Measurements from ENCODE around the gene SMIM44. TPM values are rescaled to one million over a fixed set of nuclear protein-coding genes. Genes with fewer than 3 reads are reported as not detected.
A peak's percentile ranks its signal among the peaks of the same experiment; 100 is the strongest.

Gene SMIM44
- total RNA-seq, 1 donor from 2014 or later = not detected

DNA sequence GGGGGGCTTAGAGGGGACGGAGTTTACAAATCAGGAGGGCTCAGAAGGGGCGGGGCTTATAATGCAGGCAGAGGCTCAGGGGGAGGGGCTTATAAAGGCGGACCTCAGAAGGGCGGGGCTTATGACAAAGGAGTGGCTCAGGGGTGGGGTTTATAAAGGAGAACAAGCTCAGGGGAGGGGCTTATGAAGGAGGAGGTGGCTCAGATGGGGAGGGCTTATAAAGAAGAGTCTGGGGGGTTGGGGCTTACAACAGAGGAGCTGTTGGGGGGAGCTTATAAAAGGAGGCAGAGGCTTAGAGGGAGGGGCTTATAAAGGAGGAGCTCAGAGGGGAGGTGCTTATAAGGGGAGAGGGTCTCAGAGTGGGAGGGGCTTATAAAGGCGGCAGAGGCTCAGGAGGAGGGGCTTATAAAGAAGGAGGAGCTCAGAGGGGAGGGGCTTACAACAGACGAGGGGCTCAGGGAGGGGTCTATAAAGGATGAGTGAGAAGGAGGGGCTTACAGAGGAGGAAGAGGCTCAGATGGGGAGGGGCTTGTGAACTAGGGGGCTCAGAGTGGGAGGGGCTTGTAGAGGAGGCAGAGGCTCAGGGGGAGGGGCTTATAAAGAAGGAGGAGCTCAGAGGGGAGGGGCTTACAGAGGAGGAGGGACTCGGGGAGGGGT, 3.9 kb downstream of the SMIM44 start:
- no peak for DNase-seq (ENCODE audit: low spot score)
- no peak for ATAC-seq

DNA sequence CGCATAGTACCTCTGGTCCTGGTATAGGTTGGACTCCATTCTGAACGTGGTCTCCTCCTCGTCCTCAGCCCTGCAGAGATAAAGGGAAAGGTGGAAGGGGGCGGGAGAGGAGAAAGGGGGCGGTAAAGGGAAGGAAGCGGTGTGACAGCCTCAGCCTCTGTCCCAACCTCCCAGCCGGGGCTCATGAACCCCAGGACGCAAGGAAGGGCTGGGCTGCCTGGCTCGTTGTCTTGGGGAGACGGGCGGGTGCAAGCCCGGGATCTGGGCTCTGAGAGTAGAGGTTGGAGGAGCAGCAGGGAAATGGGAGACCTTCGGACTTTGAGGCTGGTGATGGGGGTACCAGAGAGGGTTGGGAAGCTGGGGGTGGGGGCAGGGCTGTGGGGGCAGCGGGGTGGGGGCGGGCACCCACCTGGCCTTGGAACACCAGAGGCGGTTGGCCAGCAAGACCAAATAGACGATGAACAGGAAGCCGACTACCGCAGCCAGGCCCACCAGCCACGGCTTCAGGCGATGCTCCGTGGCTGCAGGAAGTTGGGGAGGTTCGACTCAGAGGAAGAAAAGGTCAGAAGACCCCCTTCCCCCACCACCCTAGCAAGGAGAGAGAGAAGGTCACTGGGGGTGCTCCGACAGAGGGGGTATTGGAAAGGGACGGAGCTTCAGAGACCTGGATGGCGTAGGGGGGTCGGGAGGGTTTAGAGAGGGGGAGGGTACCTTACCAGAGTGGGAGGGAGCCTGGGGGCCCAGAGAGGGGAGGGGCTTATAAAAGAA, 4.6 kb downstream of the SMIM44 start:
- ATAC-seq (no peak), DNase-seq (ENCODE audit: low spot score) (no peak)

DNA sequence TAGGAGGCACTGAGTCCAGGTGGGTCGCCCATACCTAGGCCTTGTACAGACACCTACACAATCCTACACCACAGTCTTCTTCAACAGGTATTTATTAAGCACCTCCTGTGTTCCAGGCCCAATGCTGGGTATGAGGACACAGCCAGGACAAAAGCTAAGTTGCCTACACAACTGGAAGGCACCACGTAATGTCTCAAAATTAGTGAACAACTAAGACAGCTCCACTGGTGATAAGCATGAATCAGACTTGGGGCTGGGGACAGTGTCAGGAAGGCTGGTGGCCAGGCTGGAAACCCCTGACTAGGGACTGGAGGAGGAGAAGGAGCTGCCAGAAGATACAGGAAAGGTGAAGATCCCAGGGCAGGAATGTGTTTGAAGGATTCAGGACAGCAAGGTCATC, 5.3 kb downstream of the SMIM44 start:
- DNase-seq (ENCODE audit: low spot score) (no peak), ATAC-seq (no peak)

- DNase-seq (ENCODE audit: low spot score) (no peak), ATAC-seq (no peak)
These were observed 5.7 kb downstream of the SMIM44 start for GRCh38 chr19:3477506-3477905.

DNA sequence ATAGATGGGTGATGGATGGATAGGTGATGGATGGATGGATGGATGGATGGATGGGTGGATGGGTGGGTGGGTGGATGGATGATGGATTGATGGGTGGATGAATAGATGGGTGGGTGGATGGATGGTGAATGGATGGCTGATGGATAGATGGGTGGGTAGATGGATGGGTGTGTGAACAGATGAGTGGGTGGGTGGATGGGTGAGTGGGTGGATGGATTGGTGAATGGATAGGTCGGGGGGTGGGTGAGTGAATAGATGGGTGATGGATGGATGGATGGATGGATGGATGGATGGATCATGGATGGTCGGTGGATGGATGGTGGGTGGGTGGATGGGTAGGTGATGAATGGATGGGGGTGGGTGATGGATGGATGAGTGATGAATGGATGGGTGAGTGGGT, 6.4 kb downstream of the SMIM44 start:
- ATAC-seq (no peak), DNase-seq (ENCODE audit: low spot score) (no peak)

GRCh38 chr19:3475449-3475848, 7.8 kb downstream of the SMIM44 start:
- DNase-seq (ENCODE audit: low spot score) = no peak

GRCh38 chr19:3474614-3475013, 8.6 kb downstream of the SMIM44 start:
- DNase-seq (ENCODE audit: low spot score) (no peak), ATAC-seq (no peak)

More at GRCh38 chr19:3475449-3475848, 7.8 kb downstream of the SMIM44 start:
- ATAC-seq = no peak

- no peak for DNase-seq (ENCODE audit: low spot score)
- ATAC-seq = peak; percentile 30
These were observed 9.2 kb downstream of the SMIM44 start for GRCh38 chr19:3474010-3474409.

DNA sequence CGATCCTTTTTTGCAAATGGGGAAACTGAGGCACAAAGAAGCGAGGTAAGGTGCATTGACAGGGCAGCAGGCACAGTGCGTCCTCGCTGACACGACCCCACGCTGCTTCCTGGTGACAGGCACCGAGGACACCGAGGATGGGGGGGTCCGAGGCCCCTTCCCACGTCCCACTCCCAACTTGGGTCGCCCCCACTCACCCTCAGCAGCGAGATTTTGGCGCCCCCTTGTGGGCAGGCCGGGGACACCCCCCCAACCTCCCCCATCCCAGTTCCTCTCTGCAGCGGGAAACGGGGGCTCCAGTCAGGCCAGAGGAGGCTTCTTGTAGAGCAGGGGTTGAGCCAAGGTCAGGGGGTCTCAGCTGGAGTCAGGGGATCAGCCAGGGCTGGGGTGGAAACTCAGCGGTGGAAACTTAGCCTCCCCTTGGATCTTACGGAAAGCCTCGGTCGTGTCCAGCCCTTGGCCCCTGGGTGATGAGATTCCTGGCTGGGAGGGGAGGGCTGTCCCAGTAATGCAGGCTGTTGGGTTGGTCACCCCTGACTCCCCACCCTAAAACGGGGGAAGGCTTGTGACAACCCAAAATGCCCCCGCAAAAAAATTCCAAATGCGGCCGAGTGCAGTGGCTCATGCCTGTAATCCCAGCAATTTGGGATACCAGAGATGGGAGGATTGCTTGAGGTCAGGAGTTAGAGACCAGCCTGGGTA, 11.1 kb downstream of the SMIM44 start:
- DNase-seq (ENCODE audit: low spot score) = no peak
- ATAC-seq = peak; percentile 44

DNA sequence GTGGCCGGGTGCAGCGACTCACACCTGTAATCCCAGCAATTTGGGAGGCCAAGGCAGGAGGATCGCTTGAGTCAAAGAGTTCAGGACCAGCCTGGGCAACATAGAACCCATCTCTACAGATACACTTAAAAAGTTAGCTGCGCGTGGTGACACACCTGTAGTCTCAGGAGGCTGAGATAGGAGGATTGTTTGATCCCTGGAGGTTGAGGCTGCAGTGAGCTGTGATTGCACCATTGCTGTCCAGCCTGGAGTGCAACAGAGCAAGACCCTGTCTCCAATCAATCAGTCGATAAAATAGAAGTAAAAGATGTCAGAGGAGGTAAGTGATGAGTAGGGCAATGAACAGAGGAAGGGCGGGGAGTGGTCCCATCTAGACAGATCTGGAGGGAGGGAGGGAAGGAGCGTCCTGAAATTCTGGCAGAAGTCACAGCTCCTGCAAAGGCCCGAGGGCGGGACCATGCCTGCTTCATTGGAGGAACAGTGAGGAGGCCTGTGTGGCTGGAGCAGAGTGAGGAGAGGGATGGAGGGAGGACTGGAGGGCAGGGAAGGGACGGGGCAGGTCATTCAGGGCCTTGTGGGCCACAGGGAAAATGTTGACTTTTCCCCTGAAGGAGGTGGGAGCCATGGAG, 12.6 kb downstream of the SMIM44 start:
- no peak for DNase-seq (ENCODE audit: low spot score)
- no peak for ATAC-seq

DNA sequence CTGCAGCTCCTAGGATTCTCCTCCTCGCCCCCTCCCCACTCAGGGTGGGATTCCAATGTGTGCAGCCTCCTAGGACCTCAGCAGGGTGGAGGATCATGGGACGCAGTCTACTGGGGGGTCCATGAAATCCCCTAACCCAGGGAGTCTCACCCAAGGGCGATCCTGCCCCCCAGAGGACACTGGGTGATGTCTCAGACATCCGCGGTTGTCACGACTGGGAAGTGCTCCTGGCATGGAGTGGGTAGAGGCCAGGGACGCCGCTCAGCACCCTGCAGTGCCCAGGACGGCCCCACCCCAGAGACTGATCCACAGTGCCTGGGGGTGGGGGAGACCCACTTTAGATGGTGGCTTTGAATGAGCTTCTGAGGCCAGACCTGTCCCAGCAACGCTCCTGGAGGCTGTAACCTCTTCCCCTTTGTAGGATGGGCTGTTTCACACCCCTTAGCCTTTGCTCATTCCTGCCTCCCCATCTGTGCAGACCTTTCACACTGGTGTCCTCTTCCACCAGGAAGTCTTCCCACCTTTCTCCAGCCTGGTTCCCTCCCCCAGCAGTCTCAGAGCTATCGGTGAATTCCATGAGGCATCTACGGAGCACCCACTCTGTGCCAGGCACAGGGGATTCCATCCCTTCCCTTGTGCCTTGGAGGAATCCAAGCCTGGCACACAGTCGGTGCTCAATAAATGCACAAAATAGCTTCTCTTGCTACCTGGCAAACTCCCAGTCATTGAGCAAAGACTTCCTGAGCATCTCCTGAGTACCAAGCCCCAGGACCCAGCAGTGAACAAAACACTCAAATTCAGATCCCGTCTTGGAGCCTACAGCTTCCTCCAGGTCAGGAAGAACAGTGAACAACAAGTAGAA, 13.4 kb downstream of the SMIM44 start:
- DNase-seq (ENCODE audit: low spot score) = no peak
- ATAC-seq = peak; percentile 18

- ATAC-seq (no peak), DNase-seq (ENCODE audit: low spot score) (no peak)
These were observed 15.0 kb downstream of the SMIM44 start for GRCh38 chr19:3468211-3468610.

DNA sequence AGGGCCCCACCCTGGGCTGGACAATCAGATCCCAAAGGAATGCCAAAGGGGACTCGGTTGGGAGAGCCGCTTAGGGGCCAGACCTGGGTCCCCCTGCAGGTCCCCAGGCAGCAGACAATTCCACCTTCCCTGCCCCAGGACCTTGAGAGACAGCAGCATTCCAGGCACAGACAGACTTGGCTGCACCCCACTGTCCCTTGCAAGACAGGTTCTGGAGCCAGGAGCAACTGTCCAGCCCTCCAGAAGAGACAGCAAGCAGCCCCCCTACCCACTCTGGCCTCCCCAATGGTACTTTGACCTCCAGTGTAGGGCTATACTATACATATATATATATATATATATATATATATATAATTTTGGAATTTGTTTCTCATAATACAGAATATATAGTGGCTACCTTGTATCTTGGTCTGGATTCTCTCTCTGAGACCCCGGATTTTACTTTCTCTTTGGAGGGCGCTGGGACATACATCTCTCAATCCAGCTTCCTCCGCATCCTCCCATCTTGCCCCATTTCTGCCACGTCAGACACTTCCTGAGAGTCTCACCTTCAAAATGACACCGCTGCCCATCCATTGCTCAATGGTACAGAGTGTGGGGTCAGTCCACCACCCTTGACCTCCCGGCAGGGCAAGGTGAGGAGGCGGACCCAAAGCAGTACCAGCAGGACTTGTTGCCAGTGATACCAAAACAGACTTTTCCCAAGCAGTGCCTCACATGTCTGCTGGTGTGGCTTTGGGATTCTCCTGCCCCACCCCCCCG, 15.6 kb downstream of the SMIM44 start:
- DNase-seq (ENCODE audit: low spot score) (peak; percentile 86), ATAC-seq (peak; percentile 64)

- no peak for ATAC-seq
- no peak for DNase-seq (ENCODE audit: low spot score)
These were observed 16.6 kb downstream of the SMIM44 start for GRCh38 chr19:3466635-3467034.

DNA sequence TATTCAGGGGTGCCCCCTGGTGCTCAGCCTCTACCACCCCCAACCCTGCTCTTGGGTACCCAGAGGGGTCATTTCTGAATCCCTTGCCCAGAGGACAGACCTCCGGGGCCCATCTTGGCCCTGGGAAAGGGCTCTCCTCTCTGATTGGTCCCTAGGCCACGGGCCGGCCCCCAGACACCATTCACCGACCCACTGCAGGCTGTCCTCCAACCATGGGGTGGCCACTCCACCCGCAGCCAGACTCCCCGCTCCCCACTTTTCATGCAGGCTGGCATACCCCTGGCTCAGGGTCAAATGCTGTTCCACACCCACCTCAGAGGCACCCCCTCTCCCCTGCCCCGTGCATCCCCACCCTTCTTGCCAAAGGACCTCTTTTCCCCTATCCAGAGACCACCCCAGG, 17.7 kb downstream of the SMIM44 start:
- ATAC-seq = no peak
- DNase-seq (ENCODE audit: low spot score) = no peak

DNA sequence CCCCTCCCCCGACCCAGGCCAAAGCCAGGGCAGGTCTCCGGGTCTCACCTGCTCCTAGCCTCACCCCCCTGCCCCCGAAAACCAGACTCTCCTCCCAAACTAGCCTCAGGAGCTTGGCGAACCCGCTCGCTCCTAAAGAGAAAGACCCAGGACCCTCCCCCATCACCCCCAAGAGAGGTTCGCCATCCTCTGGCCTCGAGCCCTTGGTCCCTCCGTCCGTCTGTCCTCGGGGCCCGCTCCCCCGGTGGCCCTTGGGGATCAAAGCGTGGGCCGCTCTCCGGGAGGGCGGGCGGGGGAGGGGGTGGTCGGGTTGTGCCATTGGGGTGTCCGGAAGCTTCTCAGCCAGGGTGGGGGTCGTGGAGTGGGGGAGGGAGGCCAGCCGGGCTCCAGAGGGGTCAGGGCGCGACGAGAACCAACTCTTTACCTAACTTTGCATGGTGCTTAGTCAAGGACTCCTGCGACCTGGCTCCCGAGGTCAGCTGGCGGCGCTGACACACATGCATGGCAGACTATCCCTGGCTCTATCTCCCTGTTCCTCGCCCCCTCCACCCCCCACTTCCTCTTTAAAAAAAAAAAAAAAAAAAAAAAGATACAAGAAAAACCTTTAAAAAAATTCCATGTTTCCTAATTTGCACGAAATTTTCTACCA, 18.5 kb downstream of the SMIM44 start:
- DNase-seq (ENCODE audit: low spot score) (no peak), ATAC-seq (peak; percentile 12)

DNA sequence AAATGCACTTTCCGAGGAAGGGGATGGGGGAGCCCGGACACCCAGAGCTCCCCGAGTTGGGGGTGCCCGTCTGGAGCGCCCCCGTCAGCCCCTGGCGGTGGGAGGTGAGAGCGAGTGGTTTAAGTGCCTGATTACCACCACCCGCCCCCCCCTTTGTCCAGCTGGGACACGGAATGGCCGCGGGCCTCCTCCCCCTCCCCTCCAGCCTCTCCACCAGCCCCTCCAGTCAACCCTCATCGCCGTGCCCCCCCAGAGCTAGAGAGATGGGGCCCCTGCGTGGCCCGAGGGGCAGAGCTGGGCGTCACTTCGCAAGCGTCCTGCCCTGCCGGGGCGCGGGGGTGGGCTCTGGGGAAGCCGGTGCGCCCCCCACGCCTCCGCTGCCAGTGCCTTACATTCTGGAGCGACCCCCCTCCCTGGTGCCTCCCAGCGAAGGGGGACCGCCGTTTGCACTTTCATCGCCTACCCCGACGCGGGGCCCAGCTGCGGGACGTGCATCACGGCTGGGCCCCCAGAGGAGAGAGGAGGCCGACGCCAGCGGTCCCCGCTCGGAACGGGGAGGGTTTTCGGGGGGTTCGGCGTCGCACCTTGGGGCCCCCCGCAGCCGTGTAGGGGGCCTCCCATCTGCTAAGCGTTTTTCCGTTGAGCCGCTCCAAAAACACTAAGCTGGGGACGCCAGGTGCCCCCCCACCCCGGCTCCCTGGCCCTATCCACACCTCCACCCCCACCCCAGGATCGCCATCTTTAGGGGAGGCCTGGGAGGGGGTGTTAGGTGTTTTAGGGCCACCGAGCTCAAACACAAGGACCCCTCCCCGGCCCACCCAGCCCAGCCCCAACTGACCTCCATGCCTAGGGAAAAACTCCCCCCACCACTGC, 19.3 kb downstream of the SMIM44 start:
- DNase-seq (ENCODE audit: low spot score) = no peak
- ATAC-seq = no peak

DNA sequence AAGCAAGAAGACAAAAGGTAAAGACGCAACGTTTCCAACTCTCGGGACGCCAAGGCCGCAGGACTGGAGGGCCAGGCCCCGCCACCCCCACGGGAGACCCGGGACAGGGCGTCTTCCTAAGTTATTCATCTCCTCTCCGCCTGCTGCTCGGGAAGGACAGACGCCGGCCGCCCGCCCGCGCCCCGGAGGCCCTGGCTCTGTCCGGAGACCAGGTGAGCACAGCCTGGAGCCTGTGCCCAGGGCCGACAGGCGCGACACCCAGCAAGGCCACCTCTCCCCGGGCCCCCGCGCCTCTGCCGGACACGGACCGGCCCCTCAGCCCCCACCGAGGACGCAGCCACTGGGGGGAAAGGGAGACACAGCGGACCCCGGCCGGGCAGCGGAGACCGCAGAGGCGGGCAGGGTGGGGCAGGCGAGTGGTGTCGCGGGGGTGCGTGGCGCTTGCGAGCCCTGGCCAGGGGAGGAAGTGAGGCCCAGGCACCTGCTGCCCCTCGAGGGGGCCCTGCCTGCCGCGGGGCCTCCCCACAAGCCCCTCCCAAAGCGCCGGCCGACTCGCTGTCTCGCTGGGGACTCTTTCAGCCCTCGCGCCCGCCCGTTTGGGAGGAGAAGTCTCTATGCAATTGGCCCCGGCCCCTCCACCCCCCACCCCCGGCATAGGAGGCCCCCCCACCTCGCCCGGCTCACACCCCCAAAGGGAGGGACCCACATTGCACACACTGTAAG, 20.1 kb downstream of the SMIM44 start:
- DNase-seq (ENCODE audit: low spot score) (no peak), ATAC-seq (peak; percentile 2)
